Activated T-cell treated with anti-CD3 and anti-CD28 coated beads, Interleukin-2, amount 50 U/mL, for 24 hours (primary cell): ENCODE results near the gene SHE.
A peak's percentile ranks its signal among the peaks of the same experiment; 100 is the strongest.

Source experiments
- DNase-seq: peaks from one replicate; pipeline ENCODE4 v3.0.0-alpha.2; 2020
- H3K27ac Mint-ChIP-seq: 2 replicates; pipeline ENCODE4 v1.8.0; 2020; ENCODE audit warnings: mild to moderate bottlenecking, mixed read lengths
- H3K27me3 Mint-ChIP-seq: 2 replicates; pipeline ENCODE4 v1.8.0; 2020; ENCODE audit warnings: mixed read lengths
- H3K36me3 Mint-ChIP-seq: 2 replicates; pipeline ENCODE4 v1.8.0; 2020; ENCODE audit warnings: low read depth, mixed read lengths
- H3K4me1 Mint-ChIP-seq: 2 replicates; pipeline ENCODE4 v1.8.0; 2020; ENCODE audit warnings: low read depth, mixed read lengths
- H3K4me3 Mint-ChIP-seq: 2 replicates; pipeline ENCODE4 v1.8.0; 2020; ENCODE audit warnings: mild to moderate bottlenecking, moderate library complexity, mixed read lengths
- H3K9me3 Mint-ChIP-seq: 2 replicates; pipeline ENCODE4 v1.8.0; 2020; ENCODE audit warnings: mixed read lengths

The SHE gene

DNA sequence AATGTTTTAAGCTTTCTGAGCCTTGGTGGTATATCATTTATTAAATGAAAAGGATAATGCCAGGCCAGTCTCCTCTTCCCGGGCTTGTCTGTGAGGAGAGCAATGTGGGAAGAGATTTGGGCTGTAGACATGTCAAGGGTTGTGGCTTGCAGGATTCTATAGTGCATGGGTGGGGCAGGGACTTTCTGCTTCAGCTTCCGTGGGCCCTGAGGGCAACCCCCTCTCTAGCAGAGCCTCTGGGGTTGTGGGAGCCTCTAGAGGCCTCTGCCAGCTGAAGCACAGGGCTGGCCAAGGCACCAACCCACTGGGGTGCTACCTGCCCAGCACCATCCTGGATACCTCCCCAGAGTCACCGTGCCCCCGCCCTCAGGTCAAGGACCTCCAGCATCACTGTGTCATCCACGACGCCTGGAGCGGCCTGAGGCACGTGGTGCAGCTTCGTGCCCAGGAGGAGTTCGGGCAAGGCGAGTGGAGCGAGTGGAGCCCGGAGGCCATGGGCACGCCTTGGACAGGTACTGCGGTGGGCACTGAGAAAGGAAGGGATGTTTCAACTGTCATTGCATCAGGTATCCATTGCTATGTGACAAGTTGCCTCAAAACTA is 66.5 kb downstream of the SHE start:
- Mint-ChIP-seq H3K9me3 (no peaks in the 10 kb centered on the region), H3K27ac (peak overlapping the region; percentile 14), H3K4me3 (no peak overlapping the region), H3K27me3 (no peaks in the 10 kb centered on the region), H3K36me3 (peaks cover 46% of the 10 kb centered on the region), H3K4me1 (peaks cover 64% of the 10 kb centered on the region)
- no peak for DNase-seq

DNA sequence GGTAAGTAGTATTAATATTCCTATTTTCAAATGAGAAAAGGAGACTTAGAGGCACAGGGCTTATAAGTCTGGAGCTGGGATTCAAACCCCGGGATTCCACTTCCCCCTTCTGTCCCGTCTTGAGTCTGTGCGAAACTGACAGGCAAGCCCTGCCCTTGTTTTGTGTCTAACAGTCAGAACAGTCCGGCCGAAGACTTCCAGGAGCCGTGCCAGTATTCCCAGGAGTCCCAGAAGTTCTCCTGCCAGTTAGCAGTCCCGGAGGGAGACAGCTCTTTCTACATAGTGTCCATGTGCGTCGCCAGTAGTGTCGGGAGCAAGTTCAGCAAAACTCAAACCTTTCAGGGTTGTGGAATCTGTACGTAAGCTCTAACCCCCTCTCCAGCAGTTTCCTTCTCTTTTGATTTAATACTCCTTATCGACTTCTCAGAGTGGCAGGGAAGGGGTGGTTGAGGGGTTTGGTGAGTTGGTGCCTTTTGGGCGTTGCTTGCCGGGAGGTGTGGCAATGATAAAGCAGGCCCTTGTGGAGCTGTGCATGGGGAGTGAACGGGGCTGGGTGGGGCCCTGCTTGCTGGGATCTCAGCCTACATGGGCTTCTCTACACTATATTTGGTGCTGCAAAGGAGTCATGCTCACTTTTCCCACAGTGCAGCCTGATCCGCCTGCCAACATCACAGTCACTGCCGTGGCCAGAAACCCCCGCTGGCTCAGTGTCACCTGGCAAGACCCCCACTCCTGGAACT is 67.7 kb downstream of the SHE start:
- no peak overlapping the region for H3K4me3 Mint-ChIP-seq
- peaks cover 55% of the 10 kb centered on the region for H3K36me3 Mint-ChIP-seq
- peaks cover 62% of the 10 kb centered on the region for H3K4me1 Mint-ChIP-seq
- no peak for DNase-seq
- H3K9me3 Mint-ChIP-seq = no peaks in the 10 kb centered on the region
- peak overlapping the region; percentile 66 for H3K27ac Mint-ChIP-seq
- H3K27me3 Mint-ChIP-seq = no peaks in the 10 kb centered on the region

DNA sequence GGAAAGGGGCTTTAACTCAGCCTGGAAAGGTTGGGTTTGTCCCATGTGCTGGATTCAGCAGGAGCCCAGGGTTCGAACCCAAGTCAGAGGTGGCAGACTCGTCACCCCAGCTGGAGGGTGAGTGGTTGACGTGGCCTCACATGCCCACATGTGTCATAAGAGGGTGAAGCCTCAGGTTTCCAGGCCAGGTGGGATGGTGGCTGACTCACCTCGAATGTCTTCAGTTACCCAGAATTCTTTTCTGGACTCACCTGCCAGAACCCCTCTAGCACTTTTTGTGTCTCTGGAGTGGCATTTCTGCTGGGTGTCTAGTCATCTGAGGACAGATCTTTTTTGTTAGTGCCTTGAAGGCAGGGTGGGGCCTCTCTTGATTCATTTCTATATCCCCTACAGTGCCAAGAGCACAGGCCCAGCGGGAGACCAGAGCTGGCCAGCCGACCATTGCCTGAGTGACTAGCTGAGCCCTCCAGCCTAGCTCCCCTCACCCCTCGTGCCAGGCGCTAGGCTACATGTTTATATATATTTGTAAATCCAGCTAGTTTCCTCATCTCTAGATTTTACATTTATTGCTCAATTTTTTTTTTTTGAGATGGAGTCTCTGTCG is 68.9 kb downstream of the SHE start:
- peaks cover 54% of the 10 kb centered on the region for H3K4me1 Mint-ChIP-seq
- DNase-seq = peak; percentile 54
- no peaks in the 10 kb centered on the region for H3K27me3 Mint-ChIP-seq
- H3K27ac Mint-ChIP-seq = peak overlapping the region; percentile 91
- no peak overlapping the region for H3K4me3 Mint-ChIP-seq
- no peaks in the 10 kb centered on the region for H3K9me3 Mint-ChIP-seq
- peaks cover 54% of the 10 kb centered on the region for H3K36me3 Mint-ChIP-seq

DNA sequence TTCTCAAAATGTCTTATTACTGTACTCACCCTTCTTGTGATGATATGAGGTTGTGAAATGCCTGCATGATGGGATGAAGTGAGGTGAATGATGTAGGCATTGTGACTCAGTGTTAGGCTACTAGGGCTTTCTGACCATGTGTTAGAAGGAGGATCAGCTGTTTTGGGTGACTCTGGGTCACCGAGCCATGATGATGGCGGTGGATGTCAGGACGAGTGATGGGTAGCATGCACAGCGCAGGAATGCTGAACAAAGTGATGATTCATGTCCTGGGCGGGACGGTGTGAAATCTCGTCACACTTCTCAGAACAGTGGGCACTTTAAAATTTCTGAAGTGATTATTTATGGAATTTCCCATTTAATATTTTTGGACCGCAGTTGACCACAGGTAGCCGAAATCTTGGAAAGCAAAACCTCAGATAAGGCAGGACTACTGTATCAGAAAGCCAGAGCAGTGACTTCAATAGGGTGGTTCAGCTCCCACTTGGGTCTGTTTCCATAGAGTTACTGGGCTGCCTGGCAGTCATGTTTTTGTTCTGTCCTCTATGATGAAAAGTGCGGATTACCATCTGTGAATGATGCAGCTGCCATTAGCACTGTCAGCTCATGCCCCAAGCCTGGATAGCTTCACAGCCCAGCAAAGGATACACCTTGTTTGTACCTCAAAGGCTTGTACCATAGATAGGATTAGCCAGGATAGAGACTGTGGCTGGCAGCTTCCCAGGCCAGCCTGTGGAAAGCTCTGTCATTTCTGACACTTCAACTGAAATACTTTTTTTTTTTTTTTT is 70.4 kb downstream of the SHE start:
- H3K9me3 Mint-ChIP-seq = no peaks in the 10 kb centered on the region
- H3K4me1 Mint-ChIP-seq = peaks cover 60% of the 10 kb centered on the region
- H3K27ac Mint-ChIP-seq = peak overlapping the region; percentile 91
- peak overlapping the region; percentile 15 for H3K4me3 Mint-ChIP-seq
- H3K27me3 Mint-ChIP-seq = no peaks in the 10 kb centered on the region
- peaks cover 46% of the 10 kb centered on the region for H3K36me3 Mint-ChIP-seq
- peak; percentile 74 for DNase-seq

GRCh38 chr1:154430903-154431302 is 71.3 kb downstream of the SHE start:
- DNase-seq = no peak
- H3K4me1 Mint-ChIP-seq = peaks cover 62% of the 10 kb centered on the region
- no peaks in the 10 kb centered on the region for H3K27me3 Mint-ChIP-seq
- no peaks in the 10 kb centered on the region for H3K9me3 Mint-ChIP-seq
- no peak overlapping the region for H3K4me3 Mint-ChIP-seq
- H3K27ac Mint-ChIP-seq = peak overlapping the region; percentile 74
- H3K36me3 Mint-ChIP-seq = peaks cover 40% of the 10 kb centered on the region

DNA sequence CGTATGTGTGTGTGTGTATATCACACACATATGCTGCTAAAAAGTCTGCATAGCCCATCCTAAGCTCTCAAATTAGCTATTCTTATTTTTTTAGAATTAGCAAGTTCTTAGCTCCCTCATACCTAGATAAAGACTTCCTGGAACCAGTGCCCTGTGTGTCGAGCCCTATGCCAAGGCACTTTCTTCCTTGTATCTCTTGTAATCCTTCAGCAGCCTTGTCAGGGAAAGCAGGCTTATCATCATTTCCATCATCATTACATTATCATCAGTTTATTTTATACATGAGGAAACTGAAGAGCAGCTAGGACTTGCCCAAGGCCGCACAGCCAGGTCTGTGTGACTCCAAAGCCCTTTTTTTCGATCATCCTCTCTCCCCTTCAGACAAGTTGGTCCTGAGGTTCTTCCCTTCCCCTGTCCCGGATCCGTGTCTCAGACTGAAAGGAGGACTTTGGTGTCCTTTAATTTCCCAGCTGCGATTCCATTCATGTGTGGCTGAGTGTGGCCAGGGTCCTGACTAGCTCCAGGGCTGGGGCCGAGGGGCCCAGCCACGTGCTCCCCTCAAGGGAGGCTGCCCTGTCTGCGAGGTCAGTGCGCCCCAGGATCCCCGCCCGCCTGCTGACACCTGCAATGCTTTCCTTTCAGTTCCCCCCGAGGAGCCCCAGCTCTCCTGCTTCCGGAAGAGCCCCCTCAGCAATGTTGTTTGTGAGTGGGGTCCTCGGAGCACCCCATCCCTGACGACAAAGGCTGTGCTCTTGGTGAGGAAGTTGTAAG is 72.2 kb downstream of the SHE start:
- DNase-seq = no peak
- Mint-ChIP-seq H3K36me3 (peaks cover 34% of the 10 kb centered on the region), H3K27ac (peak overlapping the region; percentile 74), H3K27me3 (no peaks in the 10 kb centered on the region), H3K4me1 (peaks cover 66% of the 10 kb centered on the region), H3K4me3 (no peak overlapping the region), H3K9me3 (no peaks in the 10 kb centered on the region)
